SK-N-SH (cell line): ENCODE results near the gene AIRE. TPM values are rescaled to one million over a fixed set of nuclear protein-coding genes. Genes with fewer than 3 reads are reported as not detected.

Experiments used
- CTCF ChIA-PET: fragments of 300-600, 350-600 bp; formaldehyde crosslinking; extraction: SDS; loops from one replicate; lab custom pipeline; 2021; lab: Yijun Ruan, JAX
- POLR2A ChIA-PET: fragments of 350-600 bp; sonication (Branson Sonifier 250); formaldehyde crosslinking; extraction: SDS; loops from one replicate; lab custom pipeline; 2020; ENCODE audit warnings: antibody characterized with exemption, inconsistent platforms; lab: Yijun Ruan, JAX
- DNase-seq: peaks from one replicate; pipeline ENCODE4 v3.0.0; 2012
- H2AFZ ChIP-seq: fragments of 200-600 bp; sonication (generic); 2 replicates; pipeline ENCODE4 v1.8.1; 2016; ENCODE audit warnings: antibody characterized with exemption, mild to moderate bottlenecking, low read depth
- H3F3A ChIP-seq: fragments of 200-600 bp; sonication (generic); replicated peaks from 2 replicates; pipeline ENCODE3; 2016; ENCODE audit warnings: antibody characterized with exemption, mild to moderate bottlenecking; ENCODE audit not compliant: insufficient read depth
- H3K27ac ChIP-seq, 2 experiments: fragments of 200-500 bp in 1 of 2; fragments of 200-600 bp in 1 of 2; sonication (Bioruptor generic) in 1 of 2; sonication (generic), shearing (Covaris generic) in 1 of 2; 2 replicates each; pipeline versions ENCODE4 v1.5.1 to v1.6.1; 2014 to 2016; ENCODE audit warnings: low read depth in 2 of 2, inconsistent platforms in 1 of 2, low read length in 1 of 2, mild to moderate bottlenecking in 1 of 2, mixed read lengths in 1 of 2
- H3K27me3 ChIP-seq: fragments of 200-600 bp; sonication (generic), shearing (Covaris generic); 2 replicates; pipeline ENCODE4 v1.6.1; 2016; ENCODE audit warnings: mixed run types; ENCODE audit not compliant: insufficient read depth
- H3K36me3 ChIP-seq, 2 experiments: fragments of 200-500 bp in 1 of 2; fragments of 200-600 bp in 1 of 2; sonication (Bioruptor generic) in 1 of 2; sonication (generic) in 1 of 2; replicated peaks in 1 of 2; 2 replicates each; pipeline versions ENCODE3 to v1.5.1; 2014 to 2016; ENCODE audit warnings: low read length in 1 of 2, mild to moderate bottlenecking in 1 of 2; ENCODE audit not compliant: insufficient read depth in 2 of 2, control insufficient read depth in 1 of 2
- H3K4me1 ChIP-seq, 2 experiments: fragments of 200-500 bp in 1 of 2; fragments of 200-600 bp in 1 of 2; sonication (Bioruptor generic) in 1 of 2; sonication (generic), shearing (Covaris generic) in 1 of 2; 2 replicates each; pipeline versions ENCODE4 v1.5.1 to v1.6.1; 2014 to 2016; ENCODE audit warnings: low read depth in 1 of 2, low read length in 1 of 2, mixed run types in 1 of 2; ENCODE audit not compliant: insufficient read depth in 2 of 2, control insufficient read depth in 1 of 2
- H3K4me2 ChIP-seq: fragments of 200-600 bp; sonication (generic), shearing (Covaris generic); 2 replicates; pipeline ENCODE4 v1.6.1; 2017; ENCODE audit warnings: mixed run types
- H3K4me3 ChIP-seq, 2 experiments: fragments of 200-500 bp in 1 of 2; fragments of 200-600 bp in 1 of 2; sonication (Bioruptor generic) in 1 of 2; sonication (generic), shearing (Covaris generic) in 1 of 2; 2 replicates each; pipeline versions ENCODE4 v1.5.1 to v1.8.1; 2014 to 2016; ENCODE audit warnings: low read depth in 2 of 2, inconsistent platforms in 1 of 2, low read length in 1 of 2, mild to moderate bottlenecking in 1 of 2, mixed read lengths in 1 of 2, moderate library complexity in 1 of 2
- H3K79me2 ChIP-seq: fragments of 200-600 bp; sonication (generic); 2 replicates; pipeline ENCODE4 v1.8.1; 2017; ENCODE audit warnings: mild to moderate bottlenecking; ENCODE audit not compliant: insufficient read depth
- H3K9ac ChIP-seq: fragments of 200-600 bp; sonication (generic); 2 replicates; pipeline ENCODE4 v1.6.1; 2017; ENCODE audit warnings: mixed run types
- H3K9me2 ChIP-seq: fragments of 200-600 bp; sonication (generic); 2 replicates; pipeline ENCODE4 v1.6.1; 2017; ENCODE audit warnings: mixed run types
- H3K9me3 ChIP-seq: fragments of 200-600 bp; sonication (generic); 2 replicates; pipeline ENCODE4 v1.6.1; 2017; ENCODE audit warnings: mixed run types, mild to moderate bottlenecking, moderate library complexity
- H4K20me1 ChIP-seq: fragments of 200-600 bp; sonication (generic); 2 replicates; pipeline ENCODE4 v1.6.1; 2017; ENCODE audit warnings: mild to moderate bottlenecking, mixed run types; ENCODE audit not compliant: insufficient read depth
- CTCF ChIP-seq: fragments of 200-600 bp; sonication (generic); IDR thresholded peaks from 2 replicates; pipeline ENCODE4 v1.6.1; 2017; ENCODE audit warnings: antibody characterized with exemption, mild to moderate bottlenecking, moderate library complexity
- EP300 ChIP-seq, 2 experiments: IDR thresholded peaks; 2 replicates each; pipeline versions ENCODE4 v1.4.0 to v1.6.1; 2012; ENCODE audit warnings: borderline replicate concordance in 1 of 2, low read depth in 1 of 2, low read length in 1 of 2
- EZH2phosphoT487 ChIP-seq: fragments of 200-600 bp; sonication (generic); IDR thresholded peaks from 2 replicates; pipeline ENCODE4 v1.6.1; 2017; ENCODE audit warnings: low read depth, mixed run types, mild to moderate bottlenecking, antibody characterized with exemption, moderate library complexity, borderline replicate concordance
- FOXJ3 ChIP-seq: sonication (generic); formaldehyde crosslinking; IDR thresholded peaks from 2 replicates; pipeline ENCODE4 v1.5.1; 2020; ENCODE audit warnings: mild to moderate bottlenecking, missing genetic modification reagents
- GABPA ChIP-seq: IDR thresholded peaks from 2 replicates; pipeline ENCODE4 v1.4.0; 2012; ENCODE audit warnings: low read depth, mild to moderate bottlenecking
- JUND ChIP-seq: IDR thresholded peaks from 2 replicates; pipeline ENCODE4 v1.4.0; 2012
- POLR2AphosphoS5 ChIP-seq: IDR thresholded peaks from 2 replicates; pipeline ENCODE4 v1.6.1; 2012; ENCODE audit warnings: low read depth, low read length
- RAD21 ChIP-seq: IDR thresholded peaks from 2 replicates; pipeline ENCODE4 v1.6.1; 2012; ENCODE audit warnings: mild to moderate bottlenecking, low read length
- RCOR1 ChIP-seq: fragments of 150-350 bp; IDR thresholded peaks from 2 replicates; pipeline ENCODE4 v1.6.1; 2017; ENCODE audit warnings: antibody characterized with exemption, low read length
- RFX5 ChIP-seq: IDR thresholded peaks from 2 replicates; pipeline ENCODE4 v1.6.1; 2012; ENCODE audit warnings: mild to moderate bottlenecking, improper control_type of control experiment, low read length
- RXRA ChIP-seq: IDR thresholded peaks from 2 replicates; pipeline ENCODE4 v1.4.0; 2012; ENCODE audit warnings: low read depth, mild to moderate bottlenecking, borderline replicate concordance
- TAF1 ChIP-seq: IDR thresholded peaks from 2 replicates; pipeline ENCODE4 v1.6.1; 2012; ENCODE audit warnings: low read depth, mild to moderate bottlenecking, low read length, moderate library complexity, borderline replicate concordance
- TCF12 ChIP-seq: IDR thresholded peaks from 2 replicates; pipeline ENCODE4 v1.4.0; 2012
- YY1 ChIP-seq: IDR thresholded peaks from 2 replicates; pipeline ENCODE4 v1.4.0; 2012; ENCODE audit warnings: low read depth, mild to moderate bottlenecking
- WGBS: methylation state at CpG from one replicate; pipeline ENCODE4 v1.1.6; 2017; ENCODE audit warnings: low lambda C conversion rate; 5-methylcytosine and 5-hydroxymethylcytosine counted together
- polyA plus RNA-seq, 3 experiments: library from polyadenylated mRNA; depleted of rRNA; stranded (reverse); fragments of >200 nt; gene quantifications; 2 replicates each; pipeline ENCODE4 v1.2.3, GENCODE V29; 2012
- TF ChIP-seq, protein P1 (sequence below): IDR thresholded peaks from 2 replicates; pipeline ENCODE4 v1.4.0; 2012; ENCODE audit warnings: low read depth
- TF ChIP-seq, protein P2 (sequence below): fragments of 150-350 bp; IDR thresholded peaks from 2 replicates; pipeline ENCODE4 v1.6.1; 2016; ENCODE audit warnings: mild to moderate bottlenecking, low read depth, low read length
- TF ChIP-seq, protein P3 (sequence below): IDR thresholded peaks from 2 replicates; pipeline ENCODE4 v1.6.1; 2012; ENCODE audit warnings: mild to moderate bottlenecking, low read depth, low read length, moderate library complexity
- TF ChIP-seq, protein P4 (sequence below): IDR thresholded peaks from 2 replicates; pipeline ENCODE4; 2012
- TF ChIP-seq, protein P5 (sequence below): IDR thresholded peaks from 2 replicates; pipeline ENCODE4 v1.4.0; 2012; ENCODE audit warnings: low read depth, borderline replicate concordance

AIRE gene
- polyA plus RNA-seq, 1 of the 3 experiments (the other 2 are of a cell fraction) = not detected

GRCh38 chr21:44260791-44261631, 24.7 kb upstream of the AIRE start:
- Histone ChIP-seq H2AFZ (no peak overlapping the region), H4K20me1 (no peaks in the 10 kb centered on the region), H3K36me3 (no peaks in the 10 kb centered on the region), H3K9ac (no peak overlapping the region), H3K4me3 (no peak overlapping the region), H3K9me2 (no peaks in the 10 kb centered on the region), H3K4me1 (no peaks in the 10 kb centered on the region), H3F3A (no peaks in the 10 kb centered on the region), H3K79me2 (no peaks in the 10 kb centered on the region), H3K27ac (no peak overlapping the region), H3K4me2 (no peak overlapping the region), H3K9me3 (no peaks in the 10 kb centered on the region), H3K27me3 (no peaks in the 10 kb centered on the region)
- CTCF ChIA-PET = no interaction called here
- WGBS = 29% methylated on average over 13 of the region's 19 CpGs
- no peak for TF ChIP-seq POLR2AphosphoS5
- TF ChIP-seq FOXJ3 (CRISPR knock-in tag) = no peak
- no peak for TF ChIP-seq RFX5
- TF ChIP-seq EZH2phosphoT487 = no peak
- TF ChIP-seq, protein P1, sequence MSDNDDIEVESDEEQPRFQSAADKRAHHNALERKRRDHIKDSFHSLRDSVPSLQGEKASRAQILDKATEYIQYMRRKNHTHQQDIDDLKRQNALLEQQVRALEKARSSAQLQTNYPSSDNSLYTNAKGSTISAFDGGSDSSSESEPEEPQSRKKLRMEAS = no peak
- TF ChIP-seq RCOR1 = no peak
- TF ChIP-seq TCF12 = no peak
- no peak for TF ChIP-seq TAF1
- no peak for TF ChIP-seq JUND
- TF ChIP-seq, protein P2, sequence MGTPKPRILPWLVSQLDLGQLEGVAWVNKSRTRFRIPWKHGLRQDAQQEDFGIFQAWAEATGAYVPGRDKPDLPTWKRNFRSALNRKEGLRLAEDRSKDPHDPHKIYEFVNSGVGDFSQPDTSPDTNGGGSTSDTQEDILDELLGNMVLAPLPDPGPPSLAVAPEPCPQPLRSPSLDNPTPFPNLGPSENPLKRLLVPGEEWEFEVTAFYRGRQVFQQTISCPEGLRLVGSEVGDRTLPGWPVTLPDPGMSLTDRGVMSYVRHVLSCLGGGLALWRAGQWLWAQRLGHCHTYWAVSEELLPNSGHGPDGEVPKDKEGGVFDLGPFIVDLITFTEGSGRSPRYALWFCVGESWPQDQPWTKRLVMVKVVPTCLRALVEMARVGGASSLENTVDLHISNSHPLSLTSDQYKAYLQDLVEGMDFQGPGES = no peak
- TF ChIP-seq EP300 (IDR thresholded peaks at IDR 0.05; ENCODE audit: borderline replicate concordance in 1 of 2, low read depth in 1 of 2, low read length in 1 of 2) = no peak
- TF ChIP-seq GABPA = no peak
- TF ChIP-seq, protein P3, sequence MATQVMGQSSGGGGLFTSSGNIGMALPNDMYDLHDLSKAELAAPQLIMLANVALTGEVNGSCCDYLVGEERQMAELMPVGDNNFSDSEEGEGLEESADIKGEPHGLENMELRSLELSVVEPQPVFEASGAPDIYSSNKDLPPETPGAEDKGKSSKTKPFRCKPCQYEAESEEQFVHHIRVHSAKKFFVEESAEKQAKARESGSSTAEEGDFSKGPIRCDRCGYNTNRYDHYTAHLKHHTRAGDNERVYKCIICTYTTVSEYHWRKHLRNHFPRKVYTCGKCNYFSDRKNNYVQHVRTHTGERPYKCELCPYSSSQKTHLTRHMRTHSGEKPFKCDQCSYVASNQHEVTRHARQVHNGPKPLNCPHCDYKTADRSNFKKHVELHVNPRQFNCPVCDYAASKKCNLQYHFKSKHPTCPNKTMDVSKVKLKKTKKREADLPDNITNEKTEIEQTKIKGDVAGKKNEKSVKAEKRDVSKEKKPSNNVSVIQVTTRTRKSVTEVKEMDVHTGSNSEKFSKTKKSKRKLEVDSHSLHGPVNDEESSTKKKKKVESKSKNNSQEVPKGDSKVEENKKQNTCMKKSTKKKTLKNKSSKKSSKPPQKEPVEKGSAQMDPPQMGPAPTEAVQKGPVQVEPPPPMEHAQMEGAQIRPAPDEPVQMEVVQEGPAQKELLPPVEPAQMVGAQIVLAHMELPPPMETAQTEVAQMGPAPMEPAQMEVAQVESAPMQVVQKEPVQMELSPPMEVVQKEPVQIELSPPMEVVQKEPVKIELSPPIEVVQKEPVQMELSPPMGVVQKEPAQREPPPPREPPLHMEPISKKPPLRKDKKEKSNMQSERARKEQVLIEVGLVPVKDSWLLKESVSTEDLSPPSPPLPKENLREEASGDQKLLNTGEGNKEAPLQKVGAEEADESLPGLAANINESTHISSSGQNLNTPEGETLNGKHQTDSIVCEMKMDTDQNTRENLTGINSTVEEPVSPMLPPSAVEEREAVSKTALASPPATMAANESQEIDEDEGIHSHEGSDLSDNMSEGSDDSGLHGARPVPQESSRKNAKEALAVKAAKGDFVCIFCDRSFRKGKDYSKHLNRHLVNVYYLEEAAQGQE = no peak
- TF ChIP-seq RXRA = no peak
- TF ChIP-seq, protein P4, sequence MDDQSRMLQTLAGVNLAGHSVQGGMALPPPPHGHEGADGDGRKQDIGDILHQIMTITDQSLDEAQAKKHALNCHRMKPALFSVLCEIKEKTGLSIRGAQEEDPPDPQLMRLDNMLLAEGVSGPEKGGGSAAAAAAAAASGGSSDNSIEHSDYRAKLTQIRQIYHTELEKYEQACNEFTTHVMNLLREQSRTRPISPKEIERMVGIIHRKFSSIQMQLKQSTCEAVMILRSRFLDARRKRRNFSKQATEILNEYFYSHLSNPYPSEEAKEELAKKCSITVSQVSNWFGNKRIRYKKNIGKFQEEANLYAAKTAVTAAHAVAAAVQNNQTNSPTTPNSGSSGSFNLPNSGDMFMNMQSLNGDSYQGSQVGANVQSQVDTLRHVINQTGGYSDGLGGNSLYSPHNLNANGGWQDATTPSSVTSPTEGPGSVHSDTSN = no peak
- no peak for TF ChIP-seq RAD21
- TF ChIP-seq, protein P5, sequence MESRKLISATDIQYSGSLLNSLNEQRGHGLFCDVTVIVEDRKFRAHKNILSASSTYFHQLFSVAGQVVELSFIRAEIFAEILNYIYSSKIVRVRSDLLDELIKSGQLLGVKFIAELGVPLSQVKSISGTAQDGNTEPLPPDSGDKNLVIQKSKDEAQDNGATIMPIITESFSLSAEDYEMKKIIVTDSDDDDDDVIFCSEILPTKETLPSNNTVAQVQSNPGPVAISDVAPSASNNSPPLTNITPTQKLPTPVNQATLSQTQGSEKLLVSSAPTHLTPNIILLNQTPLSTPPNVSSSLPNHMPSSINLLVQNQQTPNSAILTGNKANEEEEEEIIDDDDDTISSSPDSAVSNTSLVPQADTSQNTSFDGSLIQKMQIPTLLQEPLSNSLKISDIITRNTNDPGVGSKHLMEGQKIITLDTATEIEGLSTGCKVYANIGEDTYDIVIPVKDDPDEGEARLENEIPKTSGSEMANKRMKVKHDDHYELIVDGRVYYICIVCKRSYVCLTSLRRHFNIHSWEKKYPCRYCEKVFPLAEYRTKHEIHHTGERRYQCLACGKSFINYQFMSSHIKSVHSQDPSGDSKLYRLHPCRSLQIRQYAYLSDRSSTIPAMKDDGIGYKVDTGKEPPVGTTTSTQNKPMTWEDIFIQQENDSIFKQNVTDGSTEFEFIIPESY = no peak
- TF ChIP-seq YY1 = no peak
- TF ChIP-seq CTCF = no peak
- DNase-seq = no peak
- POLR2A ChIA-PET = no interaction called here
